ENCODE results near the gene CLCNKB.

Gene CLCNKB

GRCh38 chr1:16067933-16068332 lies 24.4 kb downstream of the CLCNKB start:
- Histone ChIP-seq H3K9ac (peak overlapping the region; percentile 64), H4K20me1 (peaks cover 10% of the 10 kb centered on the region), H3K36me3 (no peaks in the 10 kb centered on the region), H3K4me1 (peaks cover 82% of the 10 kb centered on the region), H3K4me3 (peak overlapping the region; percentile 39), H3K4me2 (peak overlapping the region; percentile 96), H3K27ac (peak overlapping the region; percentile 57), H3K27me3 (peaks cover 14% of the 10 kb centered on the region), H3K9me3 (no peaks in the 10 kb centered on the region)
- no peak for TF ChIP-seq Cebpa-rat (IDR thresholded peaks at IDR 0.05)

- Histone ChIP-seq H3K4me2 (peak overlapping the region; percentile 96), H4K20me1 (peaks cover 10% of the 10 kb centered on the region), H3K9ac (no peak overlapping the region), H3K27ac (no peak overlapping the region), H3K4me1 (peaks cover 80% of the 10 kb centered on the region), H3K27me3 (peaks cover 21% of the 10 kb centered on the region), H3K36me3 (no peaks in the 10 kb centered on the region), H3K4me3 (no peak overlapping the region), H3K9me3 (no peaks in the 10 kb centered on the region)
- no peak for TF ChIP-seq Cebpa-rat (IDR thresholded peaks at IDR 0.05)
Observed at GRCh38 chr1:16068356-16069270, 25.0 kb downstream of the CLCNKB start.

GRCh38 chr1:16070640-16071355 lies 27.2 kb downstream of the CLCNKB start:
- H3K36me3 ChIP-seq = no peaks in the 10 kb centered on the region
- H3K4me3 ChIP-seq = no peak overlapping the region
- no peaks in the 10 kb centered on the region for H3K9me3 ChIP-seq
- TF ChIP-seq Cebpa-rat (IDR thresholded peaks at IDR 0.05) = no peak
- no peak overlapping the region for H3K9ac ChIP-seq
- peak overlapping the region; percentile 96; the same call in 1 of the 2 replicates for H3K4me2 ChIP-seq
- peaks cover 65% of the 10 kb centered on the region for H3K4me1 ChIP-seq
- H3K27ac ChIP-seq = no peak overlapping the region
- H4K20me1 ChIP-seq = peaks cover 10% of the 10 kb centered on the region
- H3K27me3 ChIP-seq = peaks cover 30% of the 10 kb centered on the region

GRCh38 chr1:16071614-16072013 lies 28.0 kb downstream of the CLCNKB start:
- Histone ChIP-seq H3K27ac (no peak overlapping the region), H3K4me3 (no peak overlapping the region), H3K27me3 (peaks cover 30% of the 10 kb centered on the region)

GRCh38 chr1:16072095-16072494 lies 28.5 kb downstream of the CLCNKB start:
- Histone ChIP-seq H3K4me2 (no peak overlapping the region; the same call in 1 of the 2 replicates), H4K20me1 (peaks cover 10% of the 10 kb centered on the region), H3K9me3 (no peaks in the 10 kb centered on the region), H3K36me3 (no peaks in the 10 kb centered on the region), H3K4me3 (no peak overlapping the region), H3K27ac (no peak overlapping the region), H3K4me1 (peaks cover 54% of the 10 kb centered on the region), H3K9ac (no peak overlapping the region), H3K27me3 (peaks cover 30% of the 10 kb centered on the region)
- TF ChIP-seq Cebpa-rat (IDR thresholded peaks at IDR 0.05) = no peak

More at GRCh38 chr1:16071614-16072013, 28.0 kb downstream of the CLCNKB start:
- TF ChIP-seq Cebpa-rat (IDR thresholded peaks at IDR 0.05) = no peak
- peaks cover 59% of the 10 kb centered on the region for H3K4me1 ChIP-seq
- H3K36me3 ChIP-seq = no peaks in the 10 kb centered on the region
- H4K20me1 ChIP-seq = peaks cover 10% of the 10 kb centered on the region
- H3K9me3 ChIP-seq = no peaks in the 10 kb centered on the region
- H3K4me2 ChIP-seq = no peak overlapping the region; the same call in 1 of the 2 replicates
- H3K9ac ChIP-seq = no peak overlapping the region

GRCh38 chr1:16072616-16073484 lies 29.3 kb downstream of the CLCNKB start:
- Histone ChIP-seq H3K27me3 (peaks cover 30% of the 10 kb centered on the region), H3K4me1 (peaks cover 47% of the 10 kb centered on the region), H3K9ac (peak overlapping the region; percentile 51), H3K9me3 (no peaks in the 10 kb centered on the region), H3K4me3 (peak overlapping the region; percentile 68), H4K20me1 (peaks cover 10% of the 10 kb centered on the region), H3K4me2 (peak overlapping the region; percentile 97), H3K36me3 (no peaks in the 10 kb centered on the region), H3K27ac (no peak overlapping the region)
- TF ChIP-seq Cebpa-rat (IDR thresholded peaks at IDR 0.05) = no peak

- no peak for TF ChIP-seq Cebpa-rat (IDR thresholded peaks at IDR 0.05)
- Histone ChIP-seq H3K4me2 (peak within 1 kb of the TSS; percentile 97), H3K9me3 (no peaks in the 10 kb centered on the region), H3K4me1 (peaks cover 39% of the 10 kb centered on the region), H3K27ac (no peak within 1 kb of the TSS), H3K36me3 (no peaks in the 10 kb centered on the region), H4K20me1 (peaks cover 10% of the 10 kb centered on the region), H3K4me3 (peak within 1 kb of the TSS; percentile 68), H3K9ac (peak within 1 kb of the TSS; percentile 51), H3K27me3 (peaks cover 30% of the 10 kb centered on the region)
Observed at GRCh38 chr1:16073490-16074119, 30.0 kb downstream of the CLCNKB start, which contains the start of gene FAM131C. Gene FAM131C (minus strand): TSS chr1:16073651. CDS start chr1:16073442, 209 bp downstream.

GRCh38 chr1:16074217-16074616 lies 30.6 kb downstream of the CLCNKB start:
- Histone ChIP-seq H3K27ac (no peak overlapping the region), H3K4me3 (no peak overlapping the region), H3K4me2 (peak overlapping the region; percentile 97), H3K4me1 (peaks cover 37% of the 10 kb centered on the region), H3K27me3 (peaks cover 30% of the 10 kb centered on the region), H4K20me1 (peaks cover 10% of the 10 kb centered on the region), H3K9me3 (no peaks in the 10 kb centered on the region), H3K36me3 (no peaks in the 10 kb centered on the region), H3K9ac (no peak overlapping the region)
- TF ChIP-seq Cebpa-rat (IDR thresholded peaks at IDR 0.05) = no peak
